GM12872 (cell line): ENCODE measurements around the gene UCN2.

Experiments used
- CTCF ChIP-seq: IDR thresholded peaks from 3 replicates; pipeline ENCODE4 v1.5.1; 2011; ENCODE audit warnings: low read depth, mild to moderate bottlenecking, low read length, moderate library complexity; ENCODE audit not compliant: insufficient read depth

UCN2 gene

GRCh38 chr3:48571938-48572337 lies 8.4 kb upstream of the UCN2 start:
- no peak for TF ChIP-seq CTCF

- TF ChIP-seq CTCF, result no peak
These were observed 6.3 kb upstream of the UCN2 start for GRCh38 chr3:48569808-48570450.

- TF ChIP-seq CTCF, result no peak
These were observed 5.8 kb upstream of the UCN2 start for GRCh38 chr3:48569400-48569799.

- TF ChIP-seq CTCF, result no peak
These were observed 4.9 kb upstream of the UCN2 start for GRCh38 chr3:48568476-48568875.

- TF ChIP-seq CTCF, result no peak
These were observed 3.9 kb upstream of the UCN2 start for GRCh38 chr3:48567500-48567899.

- TF ChIP-seq CTCF, result no peak
These were observed 3.5 kb upstream of the UCN2 start for GRCh38 chr3:48567090-48567489.

GRCh38 chr3:48566401-48566760 lies 2.8 kb upstream of the UCN2 start:
- no peak for TF ChIP-seq CTCF
